SK-N-SH treated with all-trans-retinoic acid at 6 μM for 48 hours (cell line): ENCODE results near the gene PSTK.

Experiments
- ATAC-seq: fragments of 200-7000 bp; cut with Tn5 transposase; 3 replicates; pipeline ENCODE4 v1.9.1; 2020; ENCODE audit warnings: mild to moderate bottlenecking, moderate library complexity
- ARNTL ChIP-seq: fragments of 450-650 bp; formaldehyde crosslinking; IDR thresholded peaks from 2 replicates; pipeline ENCODE4 v1.5.0; 2020; ENCODE audit warnings: low read depth, mild to moderate bottlenecking, moderate library complexity, borderline replicate concordance
- BACH2 ChIP-seq: fragments of 250-450 bp; sonication (Bioruptor Pico); IDR thresholded peaks from 2 replicates; pipeline ENCODE4 v1.9.0; 2021; ENCODE audit warnings: mild to moderate bottlenecking, borderline replicate concordance
- CREB5 ChIP-seq: fragments of 250-450 bp; sonication (Bioruptor Pico); IDR thresholded peaks from 2 replicates; pipeline ENCODE4 v1.5.1; 2020; ENCODE audit warnings: low read depth, mild to moderate bottlenecking, moderate library complexity
- CSDC2 ChIP-seq: fragments of 250-450 bp; sonication (Bioruptor Pico); IDR thresholded peaks from 2 replicates; pipeline ENCODE4 v1.5.0; 2020; ENCODE audit warnings: mild to moderate bottlenecking, moderate library complexity
- CSRNP3 ChIP-seq: fragments of 250-450 bp; sonication (Bioruptor Pico); IDR thresholded peaks from 2 replicates; pipeline ENCODE4 v1.5.1; 2021; ENCODE audit warnings: mild to moderate bottlenecking, moderate library complexity
- ESRRG ChIP-seq: fragments of 250-450 bp; sonication (Bioruptor Pico); IDR thresholded peaks from 2 replicates; pipeline ENCODE4 v1.6.1; 2021; ENCODE audit warnings: mild to moderate bottlenecking
- GLIS3 ChIP-seq: fragments of 250-450 bp; sonication (Bioruptor Pico); IDR thresholded peaks from 2 replicates; pipeline ENCODE4 v1.5.0; 2020; ENCODE audit warnings: mild to moderate bottlenecking, moderate library complexity
- ISL1 ChIP-seq: fragments of 250-450 bp; sonication (Bioruptor Pico); IDR thresholded peaks from 2 replicates; pipeline ENCODE4 v2.1.2; 2022; ENCODE audit warnings: mild to moderate bottlenecking, moderate library complexity
- OSR1 ChIP-seq: fragments of 250-450 bp; sonication (Bioruptor Pico); IDR thresholded peaks from 2 replicates; pipeline ENCODE4 v1.8.0; 2022; ENCODE audit warnings: moderate library complexity, mild to moderate bottlenecking, inconsistent platforms
- PATZ1 ChIP-seq: fragments of 250-450 bp; sonication (Bioruptor Pico); IDR thresholded peaks from 2 replicates; pipeline ENCODE4 v1.8.0; 2020; ENCODE audit warnings: mild to moderate bottlenecking, moderate library complexity, borderline replicate concordance
- POU6F1 ChIP-seq: fragments of 250-450 bp; sonication (Bioruptor Pico); IDR thresholded peaks from 2 replicates; pipeline ENCODE4 v1.8.0; 2021; ENCODE audit warnings: low read depth, mild to moderate bottlenecking, moderate library complexity, borderline replicate concordance
- PPARA ChIP-seq: fragments of 250-450 bp; sonication (Bioruptor Pico); IDR thresholded peaks from 2 replicates; pipeline ENCODE4 v1.5.0; 2020; ENCODE audit warnings: mild to moderate bottlenecking, borderline replicate concordance
- RARB ChIP-seq: fragments of 250-450 bp; sonication (Bioruptor Pico); IDR thresholded peaks from 2 replicates; pipeline ENCODE4 v1.8.0; 2021; ENCODE audit warnings: mild to moderate bottlenecking, moderate library complexity
- SNAI2 ChIP-seq: fragments of 250-450 bp; sonication (Bioruptor Pico); IDR thresholded peaks from 2 replicates; pipeline ENCODE4 v1.5.0; 2020; ENCODE audit warnings: mild to moderate bottlenecking, moderate library complexity
- TCF4 ChIP-seq: fragments of 250-450 bp; sonication (Bioruptor Pico); IDR thresholded peaks from 2 replicates; pipeline ENCODE4 v1.8.0; 2021; ENCODE audit warnings: mild to moderate bottlenecking, moderate library complexity, borderline replicate concordance
- TOX ChIP-seq: fragments of 250-450 bp; sonication (Bioruptor Pico); IDR thresholded peaks from 2 replicates; pipeline ENCODE4 v1.8.0; 2021; ENCODE audit warnings: mild to moderate bottlenecking, moderate library complexity, borderline replicate concordance
- TSHZ2 ChIP-seq: fragments of 250-450 bp; sonication (Bioruptor Pico); IDR thresholded peaks from 2 replicates; pipeline ENCODE4 v1.5.0; 2020; ENCODE audit warnings: mild to moderate bottlenecking, moderate library complexity
- ZC3H10 ChIP-seq: fragments of 250-450 bp; sonication (Bioruptor Pico); IDR thresholded peaks from 2 replicates; pipeline ENCODE4 v1.5.1; 2021; ENCODE audit warnings: mild to moderate bottlenecking, moderate library complexity
- ZFP3 ChIP-seq: fragments of 250-450 bp; sonication (Bioruptor Pico); IDR thresholded peaks from 2 replicates; pipeline ENCODE4 v1.5.0; 2020; ENCODE audit warnings: mild to moderate bottlenecking, moderate library complexity
- ZFP30 ChIP-seq: fragments of 450-650 bp; formaldehyde crosslinking; IDR thresholded peaks from 2 replicates; pipeline ENCODE4 v1.5.0; 2022; ENCODE audit warnings: mild to moderate bottlenecking, moderate library complexity
- ZNF565 ChIP-seq: fragments of 450-650 bp; formaldehyde crosslinking; conservative IDR thresholded peaks from 2 replicates; pipeline ENCODE4 v1.5.0; 2020; ENCODE audit warnings: low read depth, mild to moderate bottlenecking, moderate library complexity
- ZNF70 ChIP-seq: fragments of 450-650 bp; formaldehyde crosslinking; IDR thresholded peaks from 2 replicates; pipeline ENCODE4 v1.5.0; 2020; ENCODE audit warnings: mild to moderate bottlenecking, moderate library complexity
- ZNF8 ChIP-seq: fragments of 450-650 bp; formaldehyde crosslinking; IDR thresholded peaks from 2 replicates; pipeline ENCODE4 v1.5.0; 2020; ENCODE audit warnings: mild to moderate bottlenecking, moderate library complexity

Gene PSTK

GRCh38 chr10:122939133-122939855 is 40.9 kb upstream of the PSTK start:
- TF ChIP-seq ISL1 (CRISPR knock-in tag) (no peak), ZC3H10 (CRISPR knock-in tag) (no peak), RARB (CRISPR knock-in tag) (no peak), ZFP30 (CRISPR knock-in tag) (no peak), TCF4 (CRISPR knock-in tag) (no peak), TOX (CRISPR knock-in tag) (no peak), CSDC2 (CRISPR knock-in tag) (no peak), GLIS3 (CRISPR knock-in tag) (no peak), CREB5 (no peak), CSRNP3 (CRISPR knock-in tag) (no peak), ZNF8 (no peak), ZNF70 (CRISPR knock-in tag) (no peak), ARNTL (CRISPR knock-in tag) (no peak), OSR1 (CRISPR knock-in tag) (no peak), BACH2 (no peak), ZFP3 (CRISPR knock-in tag) (no peak), ZNF565 (CRISPR knock-in tag) (no peak), ESRRG (CRISPR knock-in tag) (no peak)

GRCh38 chr10:122939856-122940543 is 40.2 kb upstream of the PSTK start:
- ATAC-seq = peak; percentile 94
- TF ChIP-seq BACH2 (no peak), RARB (CRISPR knock-in tag) (no peak), ESRRG (CRISPR knock-in tag) (no peak), POU6F1 (CRISPR knock-in tag) (no peak), PATZ1 (CRISPR knock-in tag) (no peak), ZNF8 (no peak), GLIS3 (CRISPR knock-in tag) (no peak), ZNF70 (CRISPR knock-in tag) (no peak), PPARA (CRISPR knock-in tag) (no peak), CSDC2 (CRISPR knock-in tag) (no peak), CSRNP3 (CRISPR knock-in tag) (no peak), TOX (CRISPR knock-in tag) (peak; percentile 46; the same call in 1 of the 2 replicates), TSHZ2 (no peak), ZFP30 (CRISPR knock-in tag) (peak; percentile 58), ZNF565 (CRISPR knock-in tag) (no peak), OSR1 (CRISPR knock-in tag) (no peak), ISL1 (CRISPR knock-in tag) (peak; percentile 79), ZC3H10 (CRISPR knock-in tag) (no peak), ZFP3 (CRISPR knock-in tag) (no peak), SNAI2 (no peak), TCF4 (CRISPR knock-in tag) (no peak), CREB5 (no peak), ARNTL (CRISPR knock-in tag) (no peak)

More at GRCh38 chr10:122939133-122939855, 40.9 kb upstream of the PSTK start:
- ATAC-seq = no peak
